SK-MEL-5 (cell line): Measurements from ENCODE around the gene NUPR2. TPM values are rescaled to one million over a fixed set of nuclear protein-coding genes. Genes with fewer than 3 reads are reported as not detected.
"Not testable (repeated sequence)": the region's sequence is repeated elsewhere in the genome, so short reads cannot be mapped to it uniquely, and the experiment has no call there.

Experiments used
- DNase-seq: peaks from one replicate; pipeline ENCODE4 v3.0.0-alpha.2; 2016; ENCODE audit warnings: low read depth, low spot score
- in situ Hi-C: cut with HindIII; loops from 2 replicates; pipeline ENCODE4 v1.10.0; 2016; ENCODE audit warnings: low sequenced_read_pairs, high pct_unique_total_duplicates, low pct_unique_long_range_greater_than_20kb
- polyA plus RNA-seq, 2 experiments: library from polyadenylated mRNA; depleted of rRNA; stranded (reverse); fragments of >200 nt; gene quantifications; 2 replicates each; pipeline ENCODE4 v1.2.3, GENCODE V29; 2015
- total RNA-seq: library from RNA; depleted of rRNA; stranded (reverse); fragments of >200 nt; shearing (Covaris generic); gene quantifications from 2 replicates; pipeline ENCODE4 v1.2.3, GENCODE V29; 2014; rRNA removed

NUPR2 gene, protein sequence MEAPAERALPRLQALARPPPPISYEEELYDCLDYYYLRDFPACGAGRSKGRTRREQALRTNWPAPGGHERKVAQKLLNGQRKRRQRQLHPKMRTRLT
- total RNA-seq, result not detected in 2 replicates
- not detected in 2 replicates for polyA plus RNA-seq (2015; cell fraction: cytosol; rRNA removed)
- polyA plus RNA-seq (2015; cell fraction: nucleus; rRNA removed), result not detected in 2 replicates

DNA sequence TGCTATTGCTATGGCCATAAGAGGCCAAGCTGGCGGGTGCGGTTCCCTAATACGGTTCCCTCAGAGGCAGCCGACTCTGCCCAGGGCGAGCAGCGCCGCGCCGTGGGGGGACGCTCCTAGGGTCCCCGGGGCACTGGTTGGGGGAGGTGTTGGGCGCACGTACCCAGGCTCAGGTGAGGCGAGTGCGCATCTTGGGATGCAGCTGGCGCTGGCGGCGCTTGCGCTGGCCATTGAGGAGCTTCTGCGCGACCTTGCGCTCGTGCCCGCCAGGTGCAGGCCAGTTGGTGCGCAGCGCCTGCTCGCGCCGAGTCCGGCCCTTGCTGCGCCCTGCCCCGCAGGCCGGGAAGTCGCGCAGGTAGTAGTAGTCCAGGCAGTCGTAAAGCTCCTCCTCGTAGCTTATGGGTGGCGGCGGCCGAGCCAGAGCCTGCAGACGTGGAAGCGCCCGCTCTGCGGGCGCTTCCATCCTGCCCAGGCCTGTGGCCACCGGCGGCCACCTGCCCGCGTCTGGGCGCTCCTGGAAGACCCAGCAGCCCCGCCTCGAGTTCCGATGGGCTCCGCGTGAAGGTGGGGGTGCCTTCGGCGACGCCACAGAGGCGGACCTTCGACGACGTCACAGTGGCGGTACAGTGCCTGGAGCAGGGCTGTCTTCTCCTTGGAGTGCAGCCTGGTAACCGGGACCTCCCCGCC lies at the start of gene NUPR2:
Gene NUPR2 (minus strand): TSS at position 566 of the 687 bp plus-strand sequence. CDS start 103 bp downstream, at position 463.
- in situ Hi-C loops, result no loop called here
- no peak for DNase-seq

GRCh38 chr7:56157238-56157790 lies 41.1 kb upstream of the NUPR2 start:
- in situ Hi-C loops, result no loop called here

DNA sequence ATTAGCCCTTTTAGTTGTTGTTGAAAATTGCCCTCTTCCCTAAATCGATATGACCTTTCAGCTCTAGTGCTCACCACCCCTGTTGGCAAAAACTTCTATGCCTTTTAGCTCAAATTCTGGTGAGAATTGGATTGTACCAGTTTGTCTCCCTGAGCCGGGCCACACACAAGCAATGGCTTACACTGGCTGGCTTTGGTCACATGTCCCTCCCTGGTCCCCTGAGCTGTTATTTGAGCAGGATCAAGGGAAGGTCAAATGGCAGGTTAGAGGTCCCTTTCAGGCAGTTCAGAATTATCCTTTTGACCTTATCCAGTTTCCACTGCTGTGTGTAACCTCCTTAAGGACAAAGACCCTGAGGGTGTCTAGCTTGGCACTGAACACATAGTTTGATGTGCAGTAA lies 14.8 kb upstream of the NUPR2 start:
- in situ Hi-C loops, result not testable (repeated sequence)

More at GRCh38 chr7:56157238-56157790, 41.1 kb upstream of the NUPR2 start:
- no peak for DNase-seq

GRCh38 chr7:56127241-56127975 lies 11.2 kb upstream of the NUPR2 start:
- no peak for DNase-seq
- in situ Hi-C loops, result no loop called here

More for the DNA sequence above, 14.8 kb upstream of the NUPR2 start:
- DNase-seq, result not testable (repeated sequence)

DNA sequence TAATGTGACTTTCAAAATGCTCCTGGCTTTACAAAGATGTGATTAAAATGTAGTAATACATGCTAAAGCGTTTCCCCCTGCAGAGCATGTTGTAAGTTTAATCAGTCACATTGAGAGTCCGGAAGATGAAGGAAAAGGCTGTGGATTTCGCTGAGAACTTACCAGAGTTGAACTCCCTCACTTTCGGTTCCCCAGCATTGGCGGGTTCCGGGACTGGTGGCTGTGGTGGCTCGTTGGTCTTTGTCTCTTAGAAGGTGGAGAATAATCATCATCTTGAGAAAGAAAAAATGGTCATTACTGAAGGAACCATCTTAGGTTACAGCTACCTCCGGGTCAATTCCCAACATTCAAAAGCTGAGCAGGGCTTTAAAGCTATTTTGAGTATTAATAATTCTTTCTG lies 9.6 kb upstream of the NUPR2 start:
- in situ Hi-C loops, result no loop called here
- DNase-seq, result no peak

- in situ Hi-C loops, result no loop called here
- no peak for DNase-seq
These were observed 8.8 kb upstream of the NUPR2 start for GRCh38 chr7:56124981-56125380.

DNA sequence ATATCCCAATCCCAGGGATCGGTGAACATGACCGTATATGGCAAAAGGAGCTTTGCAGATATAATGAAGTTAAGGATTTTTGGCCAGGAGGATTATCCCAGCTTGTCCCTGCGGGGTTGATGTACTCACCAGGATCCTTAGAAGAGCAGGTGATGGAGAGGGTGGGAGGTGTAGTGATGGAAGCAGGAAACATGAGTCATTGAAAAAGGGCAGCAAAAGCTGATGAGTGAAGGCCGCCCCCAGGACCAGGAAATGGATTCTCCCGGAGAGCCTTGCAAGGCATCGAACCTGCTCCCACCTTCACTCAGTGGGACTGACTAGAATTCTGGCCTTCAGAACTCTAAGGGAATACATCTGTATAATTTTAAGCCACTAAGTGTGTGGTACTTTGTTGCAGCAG lies 5.2 kb upstream of the NUPR2 start:
- in situ Hi-C loops, result no loop called here
- DNase-seq, result no peak

DNA sequence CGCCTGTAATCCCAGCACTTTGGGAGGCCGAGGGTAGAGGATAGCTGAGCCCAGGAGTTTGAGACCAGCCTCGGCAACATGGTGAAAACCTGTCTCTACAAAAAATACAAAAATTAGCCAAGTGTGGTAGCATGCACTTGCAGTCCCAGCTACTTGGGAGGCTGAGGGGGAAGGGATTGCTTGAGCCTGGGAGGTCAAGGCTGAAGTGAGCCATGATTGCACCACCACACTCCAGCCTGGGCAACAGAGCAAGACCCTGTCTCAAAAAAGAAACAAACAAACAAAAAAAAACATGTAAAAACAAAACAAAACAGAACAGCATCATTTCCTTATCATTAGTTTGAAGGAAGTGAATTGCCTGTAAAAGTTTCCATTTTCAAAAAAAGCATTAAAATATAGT lies 4.0 kb downstream of the NUPR2 start:
- in situ Hi-C loops, DNase-seq: not testable (repeated sequence)

DNA sequence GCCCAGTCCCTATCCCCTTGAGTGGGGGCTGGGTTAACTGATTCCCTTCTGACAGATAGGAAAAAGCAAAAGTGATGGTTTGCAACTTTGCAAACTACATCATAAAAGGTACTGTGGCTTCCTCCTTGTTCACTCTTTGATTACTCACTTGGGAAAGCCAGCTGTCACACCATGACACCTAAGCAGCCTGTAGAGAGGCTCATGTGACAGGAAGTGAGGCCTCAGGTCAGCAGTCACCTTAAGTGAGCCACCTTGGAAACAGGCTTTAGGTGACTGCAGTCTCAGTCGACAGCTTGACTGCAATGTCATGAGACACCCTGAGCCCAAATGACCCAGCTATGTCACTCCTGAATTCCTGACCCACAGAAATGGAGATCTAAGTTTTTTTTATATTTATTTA lies 5.6 kb downstream of the NUPR2 start:
- in situ Hi-C loops, result no loop called here
- no peak for DNase-seq

DNA sequence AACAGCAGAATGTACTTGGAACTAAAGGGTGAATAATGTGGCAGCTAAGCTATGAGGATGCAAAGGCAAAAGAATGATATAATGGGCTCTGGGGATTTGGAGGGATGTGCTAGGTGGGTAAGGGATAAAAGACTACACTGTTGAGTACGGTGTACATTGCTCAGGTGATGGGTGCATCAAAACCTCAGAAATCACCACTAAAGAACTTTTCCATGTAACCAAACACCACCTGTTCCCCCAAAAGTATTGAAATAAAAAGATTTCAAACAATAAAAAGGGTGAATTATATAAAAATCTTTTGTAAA lies 8.3 kb downstream of the NUPR2 start:
- in situ Hi-C loops, result no loop called here

DNA sequence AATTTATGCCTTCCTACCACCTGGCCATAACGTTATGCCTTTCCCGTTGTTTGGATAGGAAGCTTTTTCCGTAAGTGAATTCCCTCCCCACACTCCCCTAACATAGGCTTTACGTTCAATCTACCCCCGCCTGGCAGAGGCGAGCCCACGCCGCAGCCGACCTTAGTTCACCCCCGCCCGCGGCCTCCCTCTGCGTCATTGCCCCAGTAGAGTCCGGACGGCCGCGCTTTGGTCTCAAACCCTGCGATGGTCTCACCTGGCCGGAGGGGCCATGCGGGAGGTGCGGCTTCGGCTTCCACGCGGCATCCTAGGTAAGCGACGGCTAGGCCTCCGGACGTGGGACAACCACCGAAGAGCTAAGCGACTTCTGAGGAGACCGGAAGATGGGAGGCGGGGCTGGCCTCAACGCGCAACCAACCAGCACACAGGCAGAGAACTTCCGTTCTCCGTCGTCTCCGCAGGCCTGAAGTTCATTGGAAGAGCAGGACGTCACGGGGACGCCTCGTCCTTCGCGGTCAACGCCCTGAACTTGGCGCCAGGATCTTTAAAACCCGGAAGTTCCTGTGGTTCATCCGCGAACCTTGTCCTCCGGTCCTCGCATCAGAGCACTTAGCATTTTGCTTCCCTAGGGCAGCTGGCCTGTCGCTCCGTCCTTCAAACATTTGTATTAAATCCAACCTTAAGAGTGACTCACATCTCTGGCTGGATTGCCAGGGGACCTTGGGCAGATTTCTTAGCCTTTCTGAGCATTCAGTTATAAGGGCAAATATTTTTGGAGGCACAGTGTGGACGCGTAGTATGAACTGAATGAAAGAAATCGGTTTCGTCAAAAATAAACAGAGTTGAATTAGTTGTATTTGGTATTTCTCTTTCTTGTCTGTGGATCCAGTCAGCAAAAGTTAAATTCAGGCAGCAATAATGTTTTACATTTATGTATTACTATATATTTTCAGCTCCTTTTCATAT lies 9.8 kb downstream of the NUPR2 start, which contains the start of gene CHCHD2:
Gene CHCHD2 (minus strand): TSS at position 369 of the 966 bp plus-strand sequence. CDS start 63 bp downstream, at position 306.
- peak; percentile 100 for DNase-seq
- in situ Hi-C loops, result no loop called here

More for the DNA sequence above, 8.3 kb downstream of the NUPR2 start:
- no peak for DNase-seq

DNA sequence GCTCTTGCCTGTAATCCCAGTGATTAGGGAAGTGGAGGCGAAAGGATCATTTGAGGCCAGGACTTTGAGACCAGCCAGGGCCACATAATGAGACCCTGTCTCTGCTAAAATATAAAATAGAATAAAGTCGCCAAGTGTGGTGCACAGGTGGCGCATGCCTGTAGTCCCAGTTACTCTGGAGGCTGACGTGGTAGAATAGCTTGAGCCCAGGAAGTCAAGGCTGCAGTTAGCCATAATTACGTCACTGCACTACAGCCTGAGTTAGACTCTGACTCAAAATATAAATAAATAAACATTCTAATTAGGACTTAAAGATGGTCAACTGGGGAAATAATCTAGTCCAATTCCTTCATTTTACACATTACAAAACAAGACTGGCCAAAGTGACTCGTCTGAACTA lies 10.7 kb downstream of the NUPR2 start:
- in situ Hi-C loops, result no loop called here
- DNase-seq, result peak; percentile 70

GRCh38 chr7:56104138-56104537 lies 12.1 kb downstream of the NUPR2 start:
- in situ Hi-C loops, DNase-seq: not testable (repeated sequence)

DNA sequence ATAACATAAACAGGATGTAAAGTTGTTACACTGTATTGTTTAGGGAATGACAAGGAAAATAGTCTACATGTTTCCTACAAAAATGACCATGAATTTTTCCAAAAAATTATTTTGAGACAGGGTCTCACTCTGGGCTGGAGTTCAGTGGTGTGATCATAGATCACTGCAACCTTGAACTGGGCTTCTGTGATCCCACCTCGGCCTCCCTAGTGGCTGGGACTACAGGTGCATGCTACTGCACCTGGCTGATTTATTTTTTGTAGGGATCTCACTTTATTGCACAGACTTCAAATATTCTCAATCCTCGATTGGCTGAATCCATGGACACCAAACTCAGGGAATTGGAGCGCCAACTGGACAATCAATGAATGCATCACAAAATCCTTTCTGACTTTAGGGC lies 16.6 kb downstream of the NUPR2 start:
- in situ Hi-C loops, result no loop called here
- DNase-seq, result no peak

- in situ Hi-C loops, DNase-seq: not testable (repeated sequence)
These were observed 17.8 kb downstream of the NUPR2 start for GRCh38 chr7:56098187-56099008.

DNA sequence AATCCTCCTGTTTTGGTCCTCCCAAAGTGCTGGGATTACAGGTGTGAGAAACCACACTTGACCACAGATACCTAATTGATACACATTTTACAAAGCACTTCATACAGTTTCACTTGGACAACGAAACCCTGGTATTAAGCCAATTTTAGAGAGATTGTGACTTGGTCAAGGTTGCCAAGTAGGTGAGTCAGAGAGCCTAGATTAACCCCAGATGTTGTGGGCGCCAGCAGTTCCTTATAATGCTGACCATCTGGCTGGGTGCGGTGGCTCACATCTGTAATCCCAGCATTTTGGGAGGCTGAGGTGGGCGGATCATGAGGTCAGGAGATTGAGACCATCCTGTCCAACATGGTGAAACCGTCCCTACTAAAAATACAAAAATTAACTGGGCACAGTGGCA lies 18.5 kb downstream of the NUPR2 start:
- no peak for DNase-seq
- in situ Hi-C loops, result no loop called here
